HG03571 (cell line): Measurements from ENCODE around the gene URB2.
"Not testable (repeated sequence)": the region's sequence is repeated elsewhere in the genome, so short reads cannot be mapped to it uniquely, and the experiment has no call there.

ENCODE experiments used
- ATAC-seq: cut with Tn5 transposase; IDR thresholded peaks from one replicate; pipeline ENCODE4 v1.9.1; 2021; ENCODE audit not compliant: unreplicated experiment

Gene URB2

DNA sequence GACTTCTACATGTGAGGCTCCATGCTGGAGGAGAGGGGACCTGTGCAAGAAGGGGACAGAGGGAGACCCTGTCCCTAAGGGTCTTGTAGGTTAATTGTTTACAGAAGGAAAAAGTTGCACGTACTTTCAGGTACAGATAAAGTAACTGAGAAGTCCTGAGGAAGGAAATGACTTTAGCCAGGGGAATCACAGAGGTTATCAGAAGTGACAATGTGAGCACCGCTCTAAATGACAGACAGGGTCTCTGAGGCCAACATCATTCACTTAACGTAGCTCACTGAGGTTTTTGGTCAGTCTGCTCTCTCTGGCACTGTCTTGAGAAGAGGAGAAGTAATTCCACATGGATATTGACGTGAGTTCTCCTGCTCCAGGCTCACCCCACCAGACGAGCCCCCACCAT lies 12.1 kb upstream of the URB2 start:
- ATAC-seq: no peak

- ATAC-seq: no peak
These were observed 11.3 kb upstream of the URB2 start for GRCh38 chr1:229614701-229615100.

DNA sequence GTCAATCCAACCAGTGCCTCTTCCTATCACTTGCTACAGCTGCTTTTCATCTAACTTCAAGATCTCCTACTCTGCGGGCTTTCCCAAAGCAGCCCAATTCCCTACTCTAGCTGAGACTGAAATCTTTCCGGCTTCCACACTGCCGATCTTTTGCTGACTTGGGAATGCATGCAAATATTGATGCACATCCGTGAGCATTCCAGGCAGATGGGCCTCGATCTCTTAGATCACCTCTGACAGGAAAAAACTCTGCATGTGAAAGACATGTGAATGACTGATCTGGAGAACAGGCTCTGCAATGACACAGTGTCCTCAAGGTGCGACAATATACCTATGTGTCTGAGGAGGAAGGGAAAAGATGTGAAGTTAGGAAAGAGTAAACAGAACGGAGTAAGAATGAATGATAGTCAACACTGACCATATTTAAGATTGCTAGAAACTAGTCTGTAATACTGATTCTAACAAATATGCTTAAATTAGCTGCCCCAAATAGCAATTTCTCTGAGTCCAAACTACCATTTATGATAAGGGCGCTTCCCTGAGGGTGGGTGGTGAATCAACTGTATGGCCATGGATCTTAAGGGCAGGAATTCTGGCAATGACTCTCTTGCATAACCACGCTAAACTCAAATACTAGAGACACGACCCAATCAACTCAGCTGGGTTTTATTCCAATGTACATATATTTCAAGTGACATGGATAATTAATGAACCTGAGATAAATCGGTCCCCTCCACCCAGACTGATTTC lies 8.5 kb upstream of the URB2 start:
- ATAC-seq: no peak

- ATAC-seq: no peak
These were observed 7.0 kb upstream of the URB2 start for GRCh38 chr1:229619002-229619401.

DNA sequence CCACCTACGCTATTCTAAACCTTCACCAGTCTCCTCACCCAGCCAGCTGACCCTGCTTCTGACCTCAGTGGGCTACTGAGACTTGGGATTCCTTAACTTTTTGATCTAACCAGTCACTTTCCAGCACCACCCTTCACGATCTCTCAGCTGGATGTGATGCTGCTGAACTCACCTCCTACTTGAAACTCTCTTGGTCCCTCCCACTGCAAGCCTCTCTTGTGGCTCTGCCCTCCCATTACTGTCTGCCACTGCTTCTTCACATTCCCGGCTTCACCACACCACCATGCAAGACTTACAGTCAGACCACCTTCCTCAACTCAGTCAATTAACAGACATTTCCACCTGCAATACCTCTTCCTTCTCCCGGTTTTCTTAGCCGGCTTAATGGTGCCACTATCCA lies 6.4 kb upstream of the URB2 start:
- ATAC-seq: no peak

DNA sequence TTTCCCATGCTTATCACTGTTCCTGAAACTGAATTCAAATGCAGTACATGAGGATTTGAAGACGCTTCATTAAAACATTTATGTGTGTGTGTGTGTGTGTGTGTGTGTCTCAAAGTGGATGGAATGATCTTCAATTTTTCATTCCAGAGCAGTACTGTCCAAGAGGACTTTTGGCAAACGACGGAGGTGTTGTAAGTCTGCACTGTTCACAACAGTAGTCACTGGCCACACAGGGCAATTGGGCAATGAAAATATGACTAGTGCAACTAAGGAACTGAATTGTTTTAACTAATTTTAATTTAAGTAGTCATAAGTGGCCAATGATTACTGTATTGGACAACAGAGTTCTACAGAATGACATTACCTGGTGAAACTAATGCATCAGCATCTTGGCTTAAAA lies 5.2 kb upstream of the URB2 start:
- no peak for ATAC-seq

GRCh38 chr1:229621663-229622062 lies 4.4 kb upstream of the URB2 start:
- no peak for ATAC-seq

GRCh38 chr1:229622641-229623120 lies 3.4 kb upstream of the URB2 start:
- ATAC-seq: not testable (repeated sequence)

DNA sequence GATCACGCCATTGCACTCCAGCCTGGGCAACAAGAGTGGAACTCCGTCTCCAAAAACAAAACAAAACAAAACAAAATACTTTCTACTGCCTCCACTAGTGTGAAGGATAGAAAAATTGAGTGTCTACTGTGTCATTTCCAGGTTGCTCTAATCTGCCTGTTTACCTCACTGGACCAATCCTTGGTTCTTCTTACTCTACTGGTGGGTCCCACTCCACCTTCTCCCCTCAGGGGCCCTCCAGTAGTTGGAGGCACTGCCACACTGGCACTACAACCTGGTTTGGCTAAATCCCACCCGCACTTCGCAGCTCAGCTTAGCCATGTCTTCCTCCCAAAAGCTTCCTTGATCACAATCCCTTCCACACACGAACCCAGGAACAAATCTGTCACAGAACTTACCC lies 2.8 kb upstream of the URB2 start:
- ATAC-seq: no peak

DNA sequence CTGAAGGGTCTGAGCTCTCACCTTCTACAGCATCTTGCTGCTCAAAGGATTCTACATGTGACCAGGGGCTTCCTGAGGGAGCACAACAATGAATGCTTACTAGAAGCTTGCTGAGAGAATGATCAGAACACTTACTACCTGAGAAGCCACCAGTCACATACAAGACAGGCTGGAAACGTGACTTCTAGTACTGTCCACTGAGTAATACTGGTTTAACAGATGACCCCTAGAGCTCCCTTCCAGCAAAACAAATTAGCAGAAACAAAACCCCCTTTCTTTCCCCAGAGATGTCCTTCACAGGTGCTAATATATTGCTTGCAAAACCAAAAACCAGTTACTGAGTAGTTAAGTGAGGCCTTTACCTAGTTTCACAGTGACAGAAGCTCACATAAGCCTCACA lies 2.2 kb upstream of the URB2 start:
- no peak for ATAC-seq

DNA sequence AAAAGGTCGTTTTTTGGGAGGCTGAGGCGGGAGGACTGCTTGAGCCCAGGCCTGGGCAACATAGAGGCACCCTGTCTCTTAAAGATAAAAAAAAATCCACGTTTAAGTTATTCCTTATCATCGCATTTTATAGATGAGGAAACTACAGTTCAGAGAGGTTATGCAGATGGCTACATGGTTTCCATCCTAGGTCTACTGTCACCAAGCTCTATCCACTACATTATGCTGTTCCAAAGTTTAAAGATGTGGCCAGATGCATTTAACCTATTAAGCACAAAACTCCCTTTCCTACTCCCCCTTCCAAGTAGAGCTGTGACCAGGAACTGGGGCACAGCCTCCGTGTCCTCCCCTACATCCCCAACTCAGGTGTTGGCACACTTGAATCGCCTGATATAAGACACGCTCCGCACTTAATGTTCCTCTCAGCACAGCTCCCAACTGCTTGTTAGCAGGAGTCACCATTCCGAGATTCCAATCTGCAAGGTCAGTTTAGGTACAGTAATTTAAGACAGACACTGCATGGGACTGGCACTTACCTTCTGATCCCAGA lies 1.5 kb upstream of the URB2 start:
- no peak for ATAC-seq

- ATAC-seq: peak; percentile 37
These were observed 754 bp upstream of the URB2 start for GRCh38 chr1:229625071-229625914.

DNA sequence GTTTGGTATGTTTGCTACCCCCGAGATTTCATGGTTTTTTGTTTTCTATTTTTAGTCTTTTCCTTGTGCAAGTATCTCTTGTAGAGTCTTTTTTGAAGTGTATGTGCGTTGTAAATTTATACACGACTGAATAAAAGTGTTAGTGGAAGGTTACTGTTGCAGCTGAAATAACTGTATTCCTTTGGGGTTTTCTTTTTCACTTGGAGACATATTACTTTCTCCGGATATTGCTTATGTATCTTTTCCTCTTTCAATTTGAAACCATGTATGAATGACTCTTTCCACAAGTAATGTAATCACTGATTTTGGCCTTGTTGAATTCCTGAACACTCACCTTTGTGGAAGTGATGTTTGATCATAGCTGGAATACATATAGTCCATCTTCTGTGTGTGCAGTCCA lies 956 bp downstream of the URB2 start:
- ATAC-seq: no peak

DNA sequence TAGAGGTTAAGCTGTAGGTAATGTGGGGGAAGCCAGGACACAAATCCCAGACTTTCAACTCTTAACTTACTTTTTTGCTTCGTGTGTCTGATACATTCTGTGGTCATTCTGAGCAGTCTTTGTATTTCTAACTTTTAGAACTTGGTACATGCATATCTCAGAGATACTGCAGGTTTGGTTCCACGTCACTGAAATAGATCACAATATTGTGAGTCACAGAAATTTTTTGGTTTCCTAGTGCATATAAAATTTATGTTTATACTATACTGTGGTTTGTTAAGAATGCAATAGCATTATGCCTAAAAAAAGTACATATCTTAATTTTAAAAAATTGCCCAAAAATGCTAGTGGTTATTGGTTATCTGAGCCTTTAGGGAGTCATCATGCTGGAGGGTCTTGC lies 3.2 kb downstream of the URB2 start:
- no peak for ATAC-seq

GRCh38 chr1:229631148-229631547 lies 5.1 kb downstream of the URB2 start:
- no peak for ATAC-seq

- ATAC-seq: no peak
These were observed 5.9 kb downstream of the URB2 start for GRCh38 chr1:229631966-229632365.

DNA sequence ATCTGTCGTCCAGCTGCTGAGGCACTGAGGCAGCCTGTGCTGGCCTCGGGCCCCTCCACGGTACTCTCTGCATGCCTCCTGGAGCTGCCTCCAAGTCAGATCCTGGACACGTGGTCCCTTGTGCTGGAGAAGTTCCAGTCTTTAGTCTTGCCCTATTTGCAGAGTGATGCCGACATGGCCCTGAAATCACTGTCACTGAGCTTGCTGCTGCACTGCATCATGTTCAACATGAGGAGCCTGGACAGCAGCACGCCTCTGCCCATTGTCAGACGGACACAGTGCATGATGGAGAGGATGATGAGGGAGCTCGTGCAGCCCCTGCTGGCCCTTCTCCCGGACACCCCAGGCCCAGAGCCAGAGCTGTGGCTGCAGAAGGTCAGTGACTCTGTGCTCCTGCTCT lies 10.0 kb downstream of the URB2 start:
- ATAC-seq: no peak

DNA sequence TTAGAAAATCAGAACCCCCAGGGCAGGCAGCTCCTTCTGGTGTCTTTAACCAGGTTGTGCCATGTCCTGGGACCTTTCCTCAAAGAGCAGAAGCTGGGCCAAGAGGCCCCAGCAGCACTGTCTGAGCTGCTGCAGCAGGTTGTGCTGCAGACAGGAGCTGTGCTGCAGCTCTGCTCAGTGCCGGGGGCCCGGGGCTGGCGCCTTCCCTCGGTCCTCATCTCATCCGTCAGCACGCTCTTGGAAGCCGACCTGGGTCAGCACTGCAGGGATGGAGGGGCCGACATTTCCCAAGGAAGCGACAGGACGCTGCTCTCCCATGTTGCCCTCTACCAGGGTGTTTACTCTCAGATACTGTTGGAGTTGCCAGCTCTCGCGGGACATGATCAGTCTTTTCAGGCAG lies 11.7 kb downstream of the URB2 start:
- ATAC-seq: no peak

DNA sequence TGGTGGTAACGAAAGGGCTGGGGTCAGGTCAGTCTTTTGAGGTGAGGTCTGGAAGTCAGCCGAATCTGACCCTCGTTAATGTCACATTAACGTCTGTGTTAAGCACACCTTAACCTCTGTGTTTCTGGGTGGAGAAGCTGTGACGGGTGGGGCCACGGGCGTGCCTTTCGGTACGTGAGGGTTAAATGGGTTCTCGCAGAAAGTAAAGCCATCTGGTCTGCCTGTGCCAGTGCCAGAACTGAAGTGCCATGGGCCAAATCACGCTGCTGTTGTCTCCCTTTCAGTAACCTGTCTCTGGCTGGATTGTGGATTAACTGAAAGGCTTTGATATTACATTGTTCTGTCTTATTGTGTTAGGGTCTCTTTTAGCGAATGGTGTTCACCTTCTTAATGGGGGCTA lies 14.4 kb downstream of the URB2 start:
- no peak for ATAC-seq

GRCh38 chr1:229641306-229641705 lies 15.3 kb downstream of the URB2 start:
- no peak for ATAC-seq

GRCh38 chr1:229642376-229642775 lies 16.3 kb downstream of the URB2 start:
- no peak for ATAC-seq

GRCh38 chr1:229642970-229643369 lies 16.9 kb downstream of the URB2 start:
- ATAC-seq: no peak
